IPS DF 6.9 (cell line): ENCODE data around the gene KRTAP9-9.
"Not testable (repeated sequence)": the region's sequence is repeated elsewhere in the genome, so short reads cannot be mapped to it uniquely, and the experiment has no call there.

Experiments used
- DNase-seq: peaks from one replicate; pipeline ENCODE4 v3.0.0-alpha.2; 2013; ENCODE audit warnings: low read depth, low spot score
- H3K27ac ChIP-seq: one replicate; pipeline ENCODE4 v1.5.1; 2013; ENCODE audit warnings: low read length, control low read depth
- H3K27me3 ChIP-seq: 2 replicates; pipeline ENCODE4 v1.6.1; 2013; ENCODE audit warnings: mild to moderate bottlenecking, low read length; ENCODE audit not compliant: control insufficient read depth, insufficient read depth
- H3K36me3 ChIP-seq: 2 replicates; pipeline ENCODE4 v1.6.1; 2013; ENCODE audit warnings: low read length; ENCODE audit not compliant: control insufficient read depth, insufficient read depth
- H3K4me1 ChIP-seq: 2 replicates; pipeline ENCODE4 v1.6.1; 2013; ENCODE audit warnings: low read length; ENCODE audit not compliant: control insufficient read depth, insufficient read depth
- H3K4me3 ChIP-seq: 2 replicates; pipeline ENCODE4 v1.5.1; 2013; ENCODE audit warnings: mild to moderate bottlenecking, low read length
- H3K9me3 ChIP-seq: 2 replicates; pipeline ENCODE4 v1.6.1; 2013; ENCODE audit warnings: low read length, inconsistent platforms; ENCODE audit not compliant: control insufficient read depth, insufficient read depth
- WGBS: extraction: QIAGEN DNeasy Blood & Tissue Kit; methylation state at CpG from one replicate; pipeline ENCODE4 v1.1.7; 2013; ENCODE audit warnings: mixed read lengths, missing lambda C conversion rate; ENCODE audit not compliant: insufficient read length, insufficient coverage; 5-methylcytosine and 5-hydroxymethylcytosine counted together

Gene KRTAP9-9

DNA sequence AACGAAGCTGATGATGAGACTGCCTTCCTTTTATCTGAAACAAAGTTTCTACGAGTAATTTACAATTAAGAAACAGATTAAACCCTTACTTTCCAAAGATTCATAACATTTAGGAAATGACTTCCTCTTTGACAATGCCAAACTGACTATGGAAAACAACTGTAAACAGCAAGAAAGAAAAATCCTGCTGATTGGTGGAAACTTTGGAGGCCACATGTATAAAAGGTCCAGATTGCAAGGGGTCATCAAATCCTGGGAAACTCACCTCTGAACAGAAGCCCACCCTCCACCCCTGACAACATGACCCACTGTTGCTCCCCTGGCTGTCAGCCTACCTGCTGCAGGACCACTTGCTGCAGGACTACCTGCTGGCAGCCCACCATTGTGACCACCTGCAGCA is 9.9 kb downstream of the KRTAP9-9 start, which contains the start of gene KRTAP9-6:
Gene KRTAP9-6 (plus strand): TSS at position 301 of the 400 bp plus-strand sequence. CDS start 0 bp downstream, at position 301.
- no CpG with 5 or more reads among the region's 2 CpGs for WGBS
- no peak within 1 kb of the TSS for H3K4me3 ChIP-seq

GRCh38 chr17:41267711-41268110 is 12.5 kb downstream of the KRTAP9-9 start:
- Histone ChIP-seq H3K36me3 (no peaks in the 10 kb centered on the region), H3K4me1 (no peaks in the 10 kb centered on the region), H3K9me3 (no peaks in the 10 kb centered on the region), H3K27ac (no peak overlapping the region), H3K27me3 (no peaks in the 10 kb centered on the region), H3K4me3 (no peak overlapping the region)
- DNase-seq = no peak
- whole genome bisulfite sequencing = no CpG with 5 or more reads among the region's 3 CpGs

More for the DNA sequence above, 9.9 kb downstream of the KRTAP9-9 start, which contains the start of gene KRTAP9-6:
- Histone ChIP-seq H3K9me3 (no peaks in the 10 kb centered on the region), H3K4me1 (no peaks in the 10 kb centered on the region), H3K27ac (no peak within 1 kb of the TSS), H3K36me3 (no peaks in the 10 kb centered on the region), H3K27me3 (no peaks in the 10 kb centered on the region)
- no peak for DNase-seq

GRCh38 chr17:41271323-41271722 is 16.1 kb downstream of the KRTAP9-9 start:
- not testable (repeated sequence) for H3K27me3 ChIP-seq, H3K9me3 ChIP-seq, H3K36me3 ChIP-seq, DNase-seq, H3K4me3 ChIP-seq, H3K27ac ChIP-seq, H3K4me1 ChIP-seq
- no CpG with 5 or more reads among the region's 1 CpG for WGBS

DNA sequence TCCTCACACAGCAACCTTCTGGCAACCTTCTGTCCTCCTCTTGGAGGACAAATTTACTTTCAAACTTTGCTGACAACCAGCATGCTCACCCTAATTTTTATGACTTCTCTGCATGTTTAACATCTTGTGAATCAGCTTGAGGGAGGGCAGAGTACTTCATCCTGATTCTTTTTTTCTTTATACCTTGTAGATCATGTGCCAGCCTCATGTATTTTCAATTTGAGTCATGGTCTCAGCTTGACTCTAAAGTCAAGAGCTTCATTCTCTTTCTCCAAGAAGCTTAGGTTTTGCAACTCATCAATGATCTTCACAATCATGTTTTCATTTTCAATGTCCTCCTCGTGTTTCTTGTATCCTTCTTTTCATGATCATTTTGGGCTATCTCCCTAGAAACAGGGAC is 16.7 kb downstream of the KRTAP9-9 start:
- Histone ChIP-seq H3K27ac (no peak overlapping the region), H3K4me3 (no peak overlapping the region), H3K27me3 (no peaks in the 10 kb centered on the region), H3K36me3 (no peaks in the 10 kb centered on the region), H3K4me1 (no peaks in the 10 kb centered on the region), H3K9me3 (no peaks in the 10 kb centered on the region)
- no CpG with 5 or more reads among the region's 1 CpG for WGBS
- DNase-seq = no peak

DNA sequence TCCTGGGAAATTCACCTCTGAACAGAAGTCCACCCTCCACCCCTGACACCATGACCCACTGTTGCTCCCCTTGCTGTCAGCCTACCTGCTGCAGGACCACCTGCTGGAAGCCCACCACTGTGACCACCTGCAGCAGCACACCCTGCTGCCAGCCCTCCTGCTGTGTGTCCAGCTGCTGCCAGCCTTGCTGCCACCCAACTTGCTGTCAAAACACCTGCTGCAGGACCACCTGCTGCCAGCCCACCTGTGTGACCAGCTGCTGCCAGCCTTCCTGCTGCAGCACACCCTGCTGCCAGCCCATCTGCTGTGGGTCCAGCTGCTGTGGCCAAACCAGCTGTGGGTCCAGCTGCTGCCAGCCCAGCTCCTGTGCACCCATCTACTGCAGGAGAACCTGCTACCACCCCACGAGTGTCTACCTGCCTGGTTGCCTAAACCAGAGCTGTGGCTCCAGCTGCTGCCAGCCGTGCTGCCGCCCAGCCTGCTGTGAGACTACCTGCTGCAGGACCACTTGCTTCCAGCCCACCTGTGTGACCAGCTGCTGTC is 20.5 kb downstream of the KRTAP9-9 start, which contains the start of gene KRTAP9-7:
Gene KRTAP9-7 (plus strand): TSS at position 51 of the 543 bp plus-strand sequence. CDS start 0 bp downstream, at position 51.
- not testable (repeated sequence) for H3K27ac ChIP-seq, H3K4me3 ChIP-seq, H3K27me3 ChIP-seq, H3K4me1 ChIP-seq, DNase-seq, H3K9me3 ChIP-seq, H3K36me3 ChIP-seq
- WGBS = no CpG with 5 or more reads among the region's 3 CpGs

GRCh38 chr17:41278176-41278955 is 23.2 kb downstream of the KRTAP9-9 start:
- Histone ChIP-seq H3K4me3 (no peak overlapping the region), H3K9me3 (no peaks in the 10 kb centered on the region), H3K36me3 (no peaks in the 10 kb centered on the region), H3K4me1 (no peaks in the 10 kb centered on the region), H3K27ac (no peak overlapping the region), H3K27me3 (no peaks in the 10 kb centered on the region)
- WGBS = no CpG with 5 or more reads among the region's 3 CpGs
- DNase-seq = no peak

DNA sequence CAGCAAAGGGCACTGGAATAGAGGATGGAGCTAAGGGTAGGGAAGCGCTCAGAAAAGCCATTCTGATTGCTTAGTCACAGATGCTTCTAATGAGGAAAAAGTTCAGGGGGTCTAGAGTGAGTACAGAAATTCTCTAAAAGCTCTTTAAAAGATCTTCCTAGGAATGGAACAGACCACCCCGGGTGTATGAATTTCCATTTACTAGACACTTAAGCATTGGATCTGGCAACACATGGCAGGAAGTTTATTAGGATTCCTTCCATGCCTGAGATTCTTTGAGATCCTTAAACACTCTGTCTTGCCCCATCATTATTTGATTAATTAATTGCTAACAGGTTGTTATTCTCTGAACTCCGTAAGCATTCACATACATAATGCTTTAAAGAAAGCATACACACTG is 28.9 kb downstream of the KRTAP9-9 start:
- Histone ChIP-seq H3K4me3 (no peak overlapping the region), H3K4me1 (no peaks in the 10 kb centered on the region), H3K36me3 (no peaks in the 10 kb centered on the region), H3K27me3 (no peaks in the 10 kb centered on the region), H3K27ac (no peak overlapping the region), H3K9me3 (no peaks in the 10 kb centered on the region)
- WGBS = no CpG with 5 or more reads among the region's 3 CpGs
- DNase-seq = no peak

GRCh38 chr17:41284546-41284945 is 29.4 kb downstream of the KRTAP9-9 start:
- Histone ChIP-seq H3K36me3 (no peaks in the 10 kb centered on the region), H3K4me1 (no peaks in the 10 kb centered on the region), H3K27me3 (no peaks in the 10 kb centered on the region), H3K4me3 (no peak overlapping the region), H3K27ac (no peak overlapping the region), H3K9me3 (no peaks in the 10 kb centered on the region)
- no CpG with 5 or more reads among the region's 2 CpGs for WGBS
- DNase-seq = no peak

DNA sequence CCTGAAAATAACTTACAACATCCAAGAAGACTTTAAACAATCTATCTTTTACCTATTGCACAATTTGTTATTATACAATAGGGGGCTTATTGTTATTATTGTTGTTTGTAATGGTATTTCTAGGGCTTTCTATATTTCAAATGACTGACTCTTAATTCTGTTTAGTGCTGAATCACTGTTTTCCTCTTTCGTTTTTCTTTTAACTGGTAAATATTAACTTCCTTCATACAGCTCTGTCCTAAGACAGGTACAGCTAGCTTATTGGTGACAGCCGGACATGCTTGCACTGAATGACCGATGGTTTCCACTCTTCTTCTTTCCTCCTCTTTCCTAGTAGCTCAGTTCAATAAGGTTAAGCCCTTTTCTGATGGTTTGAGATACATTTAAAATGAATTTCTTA is 31.9 kb downstream of the KRTAP9-9 start:
- no CpG with 5 or more reads among the region's 3 CpGs for WGBS
- no peak overlapping the region for H3K27ac ChIP-seq
- no peaks in the 10 kb centered on the region for H3K9me3 ChIP-seq
- no peaks in the 10 kb centered on the region for H3K4me1 ChIP-seq
- no peak for DNase-seq
- H3K27me3 ChIP-seq = no peaks in the 10 kb centered on the region
- no peaks in the 10 kb centered on the region for H3K36me3 ChIP-seq
- H3K4me3 ChIP-seq = no peak overlapping the region

- no peak for DNase-seq
- no peaks in the 10 kb centered on the region for H3K9me3 ChIP-seq
- no peak overlapping the region for H3K4me3 ChIP-seq
- no peak overlapping the region for H3K27ac ChIP-seq
- H3K36me3 ChIP-seq = no peaks in the 10 kb centered on the region
- no CpG with 5 or more reads among the region's 1 CpG for WGBS
- peaks cover 1% of the 10 kb centered on the region; the same call in 1 of the 2 replicates for H3K4me1 ChIP-seq
- no peaks in the 10 kb centered on the region for H3K27me3 ChIP-seq
These were observed 38.8 kb downstream of the KRTAP9-9 start for GRCh38 chr17:41294016-41294415.
